SIG-M5 treated with dmso at 0.1 percent for 504 hours (cell line): ENCODE results near the gene DUSP28.

Experiments used
- DNase-seq: peaks from one replicate; lab custom pipeline; 2025; ENCODE audit not compliant: unreplicated experiment; lab: John Stamatoyannopoulos, UW

Gene DUSP28

GRCh38 chr2:240572141-240573031 lies 12.2 kb downstream of the DUSP28 start:
- DNase-seq = no peak

- no peak for DNase-seq
These were observed 12.9 kb downstream of the DUSP28 start for GRCh38 chr2:240573071-240573515.

GRCh38 chr2:240573516-240574385 lies 13.6 kb downstream of the DUSP28 start:
- DNase-seq = no peak

GRCh38 chr2:240574386-240575100 lies 14.4 kb downstream of the DUSP28 start:
- no peak for DNase-seq

- no peak for DNase-seq
These were observed 15.2 kb downstream of the DUSP28 start for GRCh38 chr2:240575101-240575965.

- no peak for DNase-seq
These were observed 15.9 kb downstream of the DUSP28 start for GRCh38 chr2:240576036-240576435.

- DNase-seq = no peak
These were observed 16.5 kb downstream of the DUSP28 start for GRCh38 chr2:240576436-240577205.

- DNase-seq = no peak
These were observed 17.3 kb downstream of the DUSP28 start for GRCh38 chr2:240577281-240578109.

GRCh38 chr2:240578110-240578450 lies 17.9 kb downstream of the DUSP28 start:
- no peak for DNase-seq

GRCh38 chr2:240578488-240578887 lies 18.3 kb downstream of the DUSP28 start:
- DNase-seq = no peak

GRCh38 chr2:240579071-240579762 lies 19.1 kb downstream of the DUSP28 start:
- DNase-seq = no peak

GRCh38 chr2:240579771-240580614 lies 19.8 kb downstream of the DUSP28 start:
- peak; percentile 81 for DNase-seq

- no peak for DNase-seq
These were observed 21.7 kb downstream of the DUSP28 start for GRCh38 chr2:240581811-240582210.

- no peak for DNase-seq
These were observed 22.6 kb downstream of the DUSP28 start for GRCh38 chr2:240582781-240583180.

GRCh38 chr2:240583774-240584173 lies 23.6 kb downstream of the DUSP28 start:
- DNase-seq = no peak

- peak; percentile 93 for DNase-seq
These were observed 24.4 kb downstream of the DUSP28 start for GRCh38 chr2:240584486-240585031.

- DNase-seq = no peak
These were observed 24.9 kb downstream of the DUSP28 start for GRCh38 chr2:240585101-240585500.
